Panc1 (cell line): ENCODE data around the gene TLE7.

Experiments
- CTCF ChIP-seq: fragments of 450-650 bp; IDR thresholded peaks from 2 replicates; pipeline ENCODE4 v1.5.1; 2017; ENCODE audit warnings: mild to moderate bottlenecking
- POLR2AphosphoS5 ChIP-seq: IDR thresholded peaks from 2 replicates; pipeline ENCODE4 v1.6.1; 2012; ENCODE audit warnings: mild to moderate bottlenecking, low read depth, low read length, moderate library complexity

GRCh38 chr16:71412270-71413160 is 29.3 kb downstream of the TLE7 start:
- TF ChIP-seq POLR2AphosphoS5 (no peak), CTCF (peak; percentile 85)
